ENCODE measurements around the gene AIMP2. TPM values are rescaled to one million over a fixed set of nuclear protein-coding genes. Genes with fewer than 3 reads are reported as not detected.

AIMP2 gene
- total RNA-seq, 1 experiment from 2014 or later: 61.8 TPM

- H3K4me2 ChIP-seq (ENCODE audit: low read length): no peak overlapping the region
- no peaks in the 10 kb centered on the region for H3K9me2 ChIP-seq (ENCODE audit: insufficient read depth)
- no peak overlapping the region for H3K27ac ChIP-seq (ENCODE audit: low read depth, low read length)
- ChIA-PET RAD21 (ENCODE audit: low non-redundant PET in 1 of 2, low total read pairs in 2 of 2, uncharacterized antibody in 2 of 2, unreplicated experiment in 2 of 2) (no interaction called here), POLR2A (interaction anchor here (0.6 kb wide), 1 partner anchor 24 kb away, joined by 4 read pairs; no protein-coding TSS in a partner anchor), CTCF (no interaction called here)
- peaks cover 42 to 55% of the 10 kb centered on the region in 2 experiments for H3K36me3 ChIP-seq (ENCODE audit: control insufficient read depth in 1 of 2, insufficient read depth in 2 of 2, low read length in 2 of 2)
- H3K9ac ChIP-seq (ENCODE audit: low read length): no peak overlapping the region
- no peaks in the 10 kb centered on the region for H3K4me1 ChIP-seq (ENCODE audit: control insufficient read depth in 1 of 2, insufficient read depth in 2 of 2, low read length in 2 of 2)
- no peak overlapping the region for H3K4me3 ChIP-seq (replicated peaks in 1 of 2; ENCODE audit: low read depth in 1 of 2, low read length in 2 of 2)
- H2AFZ ChIP-seq (ENCODE audit: low read depth, low read length, poor library complexity, severe bottlenecking): no peak overlapping the region
- intact Hi-C loops (cut with micrococcal nuclease): no loop called here
- ATAC-seq: no peak
- H3K9me3 ChIP-seq (ENCODE audit: control insufficient read depth in 1 of 2, insufficient read depth in 1 of 2, low read depth in 1 of 2, low read length in 2 of 2): no peaks in the 10 kb centered on the region
- peaks cover 4% of the 10 kb centered on the region; the same call in 1 of the 2 replicates for H4K20me1 ChIP-seq (ENCODE audit: insufficient read depth)
- H3K27me3 ChIP-seq (ENCODE audit: insufficient read depth, low read length): no peaks in the 10 kb centered on the region
- DNase-seq (ENCODE audit: low read depth, low spot score): no peak
- TF ChIP-seq YY1 (IDR thresholded peaks at IDR 0.05; ENCODE audit: extremely low read depth, insufficient replicate concordance, low read depth, low read length) (no peak), SRF (IDR thresholded peaks at IDR 0.05; ENCODE audit: low read depth) (no peak), FOSL1 (IDR thresholded peaks at IDR 0.05; ENCODE audit: low read depth) (no peak), ZBTB33 (IDR thresholded peaks at IDR 0.05; ENCODE audit: extremely low read depth, insufficient replicate concordance, low read length) (no peak), ZFX (IDR thresholded peaks at IDR 0.05) (no peak), POLR2AphosphoS5 (IDR thresholded peaks at IDR 0.05; ENCODE audit: low read depth, low read length) (no peak), JUND (IDR thresholded peaks at IDR 0.05) (no peak), POLR2A (IDR thresholded peaks at IDR 0.05; ENCODE audit: borderline replicate concordance, extremely low read depth, insufficient read depth, insufficient read length) (no peak)
- TF ChIP-seq, protein P1, sequence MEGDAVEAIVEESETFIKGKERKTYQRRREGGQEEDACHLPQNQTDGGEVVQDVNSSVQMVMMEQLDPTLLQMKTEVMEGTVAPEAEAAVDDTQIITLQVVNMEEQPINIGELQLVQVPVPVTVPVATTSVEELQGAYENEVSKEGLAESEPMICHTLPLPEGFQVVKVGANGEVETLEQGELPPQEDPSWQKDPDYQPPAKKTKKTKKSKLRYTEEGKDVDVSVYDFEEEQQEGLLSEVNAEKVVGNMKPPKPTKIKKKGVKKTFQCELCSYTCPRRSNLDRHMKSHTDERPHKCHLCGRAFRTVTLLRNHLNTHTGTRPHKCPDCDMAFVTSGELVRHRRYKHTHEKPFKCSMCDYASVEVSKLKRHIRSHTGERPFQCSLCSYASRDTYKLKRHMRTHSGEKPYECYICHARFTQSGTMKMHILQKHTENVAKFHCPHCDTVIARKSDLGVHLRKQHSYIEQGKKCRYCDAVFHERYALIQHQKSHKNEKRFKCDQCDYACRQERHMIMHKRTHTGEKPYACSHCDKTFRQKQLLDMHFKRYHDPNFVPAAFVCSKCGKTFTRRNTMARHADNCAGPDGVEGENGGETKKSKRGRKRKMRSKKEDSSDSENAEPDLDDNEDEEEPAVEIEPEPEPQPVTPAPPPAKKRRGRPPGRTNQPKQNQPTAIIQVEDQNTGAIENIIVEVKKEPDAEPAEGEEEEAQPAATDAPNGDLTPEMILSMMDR (IDR thresholded peaks at IDR 0.05 in 2 of 3, conservative IDR thresholded peaks at IDR 0.05 in 1 of 3; ENCODE audit: borderline replicate concordance in 1 of 3, insufficient read depth in 1 of 3, low read depth in 2 of 3, low read length in 2 of 3): no peak
- BruUV-seq (replicated peaks): no TSS peak
- peaks cover 15% of the 10 kb centered on the region for H3K79me2 ChIP-seq (ENCODE audit: insufficient read depth, low read length)
These were observed 23.1 kb downstream of the AIMP2 start for GRCh38 chr7:6032167-6032566.
